HG03139 (cell line): ENCODE measurements around the gene PARVG.
"Not testable (repeated sequence)": the region's sequence is repeated elsewhere in the genome, so short reads cannot be mapped to it uniquely, and the experiment has no call there.

ENCODE experiments used
- ATAC-seq: cut with Tn5 transposase; IDR thresholded peaks from one replicate; pipeline ENCODE4 v1.9.1; 2021; ENCODE audit not compliant: unreplicated experiment

The PARVG gene

GRCh38 chr22:44211946-44212930 is 31.5 kb downstream of the PARVG start:
- ATAC-seq: no peak

GRCh38 chr22:44212936-44213335 is 32.2 kb downstream of the PARVG start:
- ATAC-seq: no peak

- no peak for ATAC-seq
Measured at GRCh38 chr22:44213489-44214043, 32.8 kb downstream of the PARVG start.

GRCh38 chr22:44214187-44214586 is 33.5 kb downstream of the PARVG start:
- no peak for ATAC-seq

GRCh38 chr22:44214764-44215163 is 34.0 kb downstream of the PARVG start:
- ATAC-seq: no peak

- ATAC-seq: no peak
Measured at GRCh38 chr22:44215287-44215686, 34.6 kb downstream of the PARVG start.

GRCh38 chr22:44217346-44217745 is 36.6 kb downstream of the PARVG start:
- no peak for ATAC-seq

GRCh38 chr22:44218071-44218470 is 37.3 kb downstream of the PARVG start:
- no peak for ATAC-seq

- no peak for ATAC-seq
Measured at GRCh38 chr22:44219101-44219870, 38.6 kb downstream of the PARVG start.

- no peak for ATAC-seq
Measured at GRCh38 chr22:44220727-44221680, 40.3 kb downstream of the PARVG start.

GRCh38 chr22:44221710-44222475 is 41.2 kb downstream of the PARVG start:
- no peak for ATAC-seq

GRCh38 chr22:44224166-44224565 is 43.4 kb downstream of the PARVG start:
- no peak for ATAC-seq

GRCh38 chr22:44225091-44225689 is 44.5 kb downstream of the PARVG start:
- ATAC-seq: no peak

- no peak for ATAC-seq
Measured at GRCh38 chr22:44225812-44226211, 45.1 kb downstream of the PARVG start.

- ATAC-seq: no peak
Measured at GRCh38 chr22:44229331-44229730, 48.6 kb downstream of the PARVG start.

- ATAC-seq: no peak
Measured at GRCh38 chr22:44229809-44230208, 49.1 kb downstream of the PARVG start.

- no peak for ATAC-seq
Measured at GRCh38 chr22:44231233-44231632, 50.5 kb downstream of the PARVG start.

GRCh38 chr22:44234372-44234771 is 53.6 kb downstream of the PARVG start:
- ATAC-seq: not testable (repeated sequence)

- no peak for ATAC-seq
Measured at GRCh38 chr22:44237290-44237689, 56.6 kb downstream of the PARVG start.
